HG02973 (cell line): Measurements from ENCODE around the gene C20orf141.
"Not testable (repeated sequence)": the region's sequence is repeated elsewhere in the genome, so short reads cannot be mapped to it uniquely, and the experiment has no call there.

Experiments used
- ATAC-seq: cut with Tn5 transposase; IDR thresholded peaks from one replicate; pipeline ENCODE4 v1.9.1; 2021; ENCODE audit warnings: moderate library complexity; ENCODE audit not compliant: unreplicated experiment

The C20orf141 gene

GRCh38 chr20:2799688-2800520 is 14.9 kb upstream of the C20orf141 start:
- no peak for ATAC-seq

GRCh38 chr20:2800521-2801285 is 14.1 kb upstream of the C20orf141 start, which contains the start of gene CPXM1:
Gene CPXM1 (minus strand): TSS chr20:2800627. CDS start chr20:2800572, 55 bp downstream.
- peak; percentile 49 for ATAC-seq

GRCh38 chr20:2801286-2801728 is 13.5 kb upstream of the C20orf141 start:
- ATAC-seq, result peak; percentile 23

- ATAC-seq, result no peak
Observed at GRCh38 chr20:2804041-2804828, 10.6 kb upstream of the C20orf141 start.

DNA sequence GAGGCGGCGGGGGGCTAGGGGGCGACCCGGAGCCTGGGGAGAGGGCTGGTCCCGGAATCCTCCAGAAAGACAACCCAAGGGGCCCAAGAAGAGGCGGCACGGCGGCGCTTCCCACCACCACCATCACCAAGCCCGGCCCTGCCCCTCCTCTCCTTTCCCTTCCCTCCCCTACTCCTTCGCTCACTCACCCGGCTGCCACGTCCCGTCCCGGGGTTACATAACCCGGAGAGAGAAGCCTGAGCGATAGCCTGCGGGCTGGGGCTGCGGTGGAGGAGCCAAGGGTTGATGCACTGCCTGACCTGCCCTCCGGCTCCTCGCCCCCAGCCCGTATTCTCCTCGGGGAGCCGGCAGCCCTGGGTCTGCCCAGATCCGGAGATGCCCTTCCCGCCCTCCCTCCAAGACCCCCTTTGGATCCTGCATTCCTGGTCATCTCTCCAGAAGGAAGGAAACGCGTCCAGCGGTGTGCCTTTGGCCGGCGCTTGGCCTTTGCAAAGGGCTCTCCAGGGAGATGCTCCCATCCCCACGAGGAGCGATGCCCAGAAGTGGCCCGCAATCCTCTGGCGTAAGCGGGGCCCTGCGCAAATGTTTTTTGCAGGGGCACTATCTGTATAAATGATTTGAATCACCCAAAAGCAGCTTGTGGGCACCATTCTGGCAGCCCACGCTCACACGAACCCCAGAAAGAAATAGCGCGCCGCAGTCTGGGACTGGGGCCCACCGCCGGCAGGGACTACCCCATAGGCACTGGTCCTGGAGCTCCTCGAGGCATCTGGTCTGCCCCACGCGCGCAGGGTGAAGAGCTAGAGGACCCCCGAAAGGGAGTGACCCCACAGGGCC is 9.7 kb upstream of the C20orf141 start:
- no peak for ATAC-seq

GRCh38 chr20:2805689-2806350 is 9.0 kb upstream of the C20orf141 start:
- no peak for ATAC-seq

GRCh38 chr20:2806351-2806701 is 8.5 kb upstream of the C20orf141 start:
- no peak for ATAC-seq

DNA sequence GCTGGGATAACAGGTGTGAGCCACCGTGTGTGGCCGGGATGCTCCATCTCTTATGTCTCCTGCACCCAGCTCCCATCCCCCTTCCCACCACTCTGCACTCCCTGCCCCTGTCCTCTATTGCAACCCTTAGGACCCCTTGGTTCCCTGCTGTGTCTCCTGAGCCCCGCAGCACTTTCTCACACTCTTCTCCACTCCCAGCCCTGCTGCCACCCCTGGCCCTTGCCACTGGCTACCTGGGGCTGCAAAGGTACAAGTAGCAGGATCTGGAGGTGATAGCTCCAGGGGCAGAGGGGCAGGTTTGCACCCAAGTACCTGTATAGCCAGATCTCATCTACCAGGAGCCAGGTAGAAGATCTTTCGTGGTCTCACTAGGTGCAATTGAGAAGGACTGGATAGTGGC is 7.8 kb upstream of the C20orf141 start:
- no peak for ATAC-seq

DNA sequence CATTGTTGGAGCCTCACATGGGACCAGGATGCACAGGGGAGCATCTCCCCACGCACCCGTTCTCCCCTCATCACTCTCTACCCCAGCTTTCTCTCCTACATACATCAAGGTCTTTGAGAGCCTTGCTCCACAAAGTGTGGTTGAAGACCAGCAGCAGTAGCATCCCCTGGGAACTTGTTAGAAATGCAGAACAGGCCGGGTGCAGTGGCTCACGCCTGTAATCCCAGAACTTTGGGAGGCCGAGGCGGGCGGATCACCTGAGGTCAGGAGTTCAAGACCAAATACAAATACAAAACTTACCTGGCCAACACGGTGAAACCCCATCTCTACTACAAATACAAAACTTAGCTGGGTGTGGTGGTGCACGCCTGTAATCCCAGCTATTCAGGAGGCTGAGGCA is 6.9 kb upstream of the C20orf141 start:
- ATAC-seq, result not testable (repeated sequence)

DNA sequence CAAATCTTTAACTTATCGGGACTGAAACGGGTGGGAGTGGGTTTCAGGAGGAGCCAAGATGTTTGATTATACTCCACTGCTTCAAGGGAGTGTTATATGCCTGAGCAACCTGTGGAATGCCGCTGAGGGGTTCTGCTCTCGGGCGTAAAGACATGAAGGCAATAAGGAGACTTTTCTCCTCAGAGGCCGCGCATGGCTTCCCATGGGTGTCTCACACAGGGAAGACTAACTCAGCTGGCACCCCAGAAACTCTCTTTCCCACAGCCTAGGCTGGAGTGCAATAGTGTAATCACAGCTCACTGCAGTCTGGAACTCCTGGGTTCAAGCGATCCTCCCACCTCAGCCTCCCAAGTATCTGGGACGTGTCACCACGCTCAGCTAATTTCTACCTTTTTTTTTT is 5.1 kb upstream of the C20orf141 start:
- ATAC-seq, result no peak

DNA sequence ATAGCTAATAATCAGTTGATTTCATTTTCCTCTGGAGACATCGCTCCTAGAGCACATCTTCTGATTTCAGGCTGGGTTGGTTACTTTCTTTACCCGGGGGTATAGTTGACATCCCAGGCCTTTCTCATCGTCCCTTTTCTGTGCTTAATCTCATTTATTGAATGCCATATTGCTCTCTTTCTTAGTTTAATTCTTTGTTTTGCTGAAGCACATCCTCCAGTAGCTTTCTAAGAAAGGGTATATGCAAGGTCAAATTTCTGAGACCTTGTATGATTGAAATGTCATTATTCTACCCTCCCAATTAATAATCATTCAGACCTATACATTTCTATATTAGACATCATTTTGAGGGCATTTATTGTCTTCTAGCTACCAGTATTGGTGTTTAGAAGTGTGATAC is 2.6 kb upstream of the C20orf141 start:
- no peak for ATAC-seq

GRCh38 chr20:2814076-2814475 is 711 bp upstream of the C20orf141 start:
- ATAC-seq, result no peak

DNA sequence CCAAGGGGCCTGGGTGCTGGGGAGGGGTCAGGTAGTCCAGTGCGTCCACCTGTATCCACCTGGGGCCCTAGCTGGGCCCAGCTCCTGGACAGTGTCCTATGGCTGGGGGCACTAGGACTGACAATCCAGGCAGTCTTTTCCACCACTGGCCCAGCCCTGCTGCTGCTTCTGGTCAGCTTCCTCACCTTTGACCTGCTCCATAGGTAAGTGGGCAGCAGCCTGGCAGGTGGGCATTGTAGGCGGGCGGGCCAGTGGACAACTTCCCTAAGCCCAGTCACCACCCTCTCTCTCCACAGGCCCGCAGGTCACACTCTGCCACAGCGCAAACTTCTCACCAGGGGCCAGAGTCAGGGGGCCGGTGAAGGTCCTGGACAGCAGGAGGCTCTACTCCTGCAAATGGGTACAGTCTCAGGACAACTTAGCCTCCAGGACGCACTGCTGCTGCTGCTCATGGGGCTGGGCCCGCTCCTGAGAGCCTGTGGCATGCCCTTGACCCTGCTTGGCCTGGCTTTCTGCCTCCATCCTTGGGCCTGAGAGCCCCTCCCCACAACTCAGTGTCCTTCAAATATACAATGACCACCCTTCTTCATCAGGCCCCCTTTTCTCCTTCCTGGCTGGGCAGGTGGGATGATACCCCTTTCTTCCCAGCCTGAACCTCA is 584 bp downstream of the C20orf141 start:
- ATAC-seq, result no peak

- no peak for ATAC-seq
Observed at GRCh38 chr20:2816030-2816582, 1.3 kb downstream of the C20orf141 start, which contains the start of gene TMEM239. Gene TMEM239 (plus strand): TSS chr20:2816364. CDS start chr20:2816555, 191 bp downstream.

DNA sequence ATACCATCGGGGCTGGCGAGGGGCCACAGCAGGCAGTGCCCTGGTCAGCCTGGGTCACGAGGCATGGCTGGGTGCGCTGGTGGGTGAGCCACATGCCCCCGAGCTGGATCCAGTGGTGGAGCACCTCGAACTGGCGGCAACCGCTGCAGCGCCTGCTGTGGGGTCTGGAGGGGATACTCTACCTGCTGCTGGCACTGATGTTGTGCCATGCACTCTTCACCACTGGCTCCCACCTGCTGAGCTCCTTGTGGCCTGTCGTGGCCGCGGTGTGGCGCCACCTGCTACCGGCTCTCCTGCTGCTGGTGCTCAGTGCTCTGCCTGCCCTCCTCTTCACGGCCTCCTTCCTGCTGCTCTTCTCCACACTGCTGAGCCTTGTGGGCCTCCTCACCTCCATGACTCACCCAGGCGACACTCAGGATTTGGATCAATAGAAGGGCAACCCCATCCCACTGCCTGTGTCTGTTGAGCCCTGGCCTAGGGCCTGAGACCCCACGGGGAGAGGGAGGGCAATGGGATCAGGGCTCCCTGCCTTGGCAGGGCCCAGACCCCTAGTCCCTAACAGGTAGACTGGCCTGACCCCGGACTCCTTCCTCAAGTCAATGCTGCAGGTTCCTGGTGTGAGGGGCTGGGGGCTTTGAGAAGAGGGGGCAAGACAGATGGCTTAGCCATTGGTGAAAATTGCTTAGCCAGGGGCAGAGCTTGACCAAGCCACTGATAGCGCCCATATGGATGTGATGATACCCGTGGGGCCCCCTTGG is 2.0 kb downstream of the C20orf141 start:
- no peak for ATAC-seq

DNA sequence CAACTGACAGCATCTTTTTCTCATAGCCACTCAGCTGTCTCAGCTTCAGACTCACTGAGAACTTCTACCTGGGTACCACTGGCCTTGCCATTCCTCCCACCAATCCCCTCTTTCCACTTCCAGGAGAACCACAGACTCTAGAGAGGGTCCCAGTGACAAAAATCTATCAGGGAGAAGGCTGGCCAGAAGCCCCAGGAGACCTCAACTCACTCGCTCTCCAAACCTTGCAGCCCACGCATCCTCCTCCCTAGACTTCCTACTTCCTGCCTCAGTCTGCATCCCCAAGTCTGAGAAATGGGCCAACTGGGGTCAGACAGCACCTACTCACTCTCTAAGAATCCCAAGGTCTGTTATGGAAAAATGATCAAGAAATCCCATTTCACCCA is 2.5 kb downstream of the C20orf141 start:
- ATAC-seq, result no peak

GRCh38 chr20:2817891-2818595 is 3.3 kb downstream of the C20orf141 start:
- ATAC-seq, result no peak
